H9 (cell line): Measurements from ENCODE around the gene VGLL3. TPM values are rescaled to one million over a fixed set of nuclear protein-coding genes. Genes with fewer than 3 reads are reported as not detected.

Experiments
- DNase-seq: peaks from one replicate; pipeline ENCODE4 v3.0.0-alpha.2; 2017
- H2AFZ ChIP-seq: one replicate; pipeline ENCODE4 v1.6.1; 2013; ENCODE audit warnings: mild to moderate bottlenecking, low read length, control low read depth, moderate library complexity
- H2AK5ac ChIP-seq: 2 replicates; pipeline ENCODE4 v1.6.1; 2013; ENCODE audit warnings: low read length, control low read depth, mixed read lengths; ENCODE audit not compliant: insufficient read length
- H2BK120ac ChIP-seq: one replicate; pipeline ENCODE4 v1.6.1; 2013; ENCODE audit warnings: low read depth, mild to moderate bottlenecking, low read length, control low read depth, inconsistent platforms; ENCODE audit not compliant: poor library complexity, severe bottlenecking
- H2BK12ac ChIP-seq: 2 replicates; pipeline ENCODE4 v1.6.1; 2013; ENCODE audit warnings: low read length, control low read depth, mixed read lengths, low read depth; ENCODE audit not compliant: insufficient read length
- H2BK15ac ChIP-seq: 2 replicates; pipeline ENCODE4 v1.6.1; 2013; ENCODE audit warnings: low read depth, low read length, control low read depth
- H2BK20ac ChIP-seq: one replicate; pipeline ENCODE4 v1.6.1; 2013; ENCODE audit warnings: low read depth, mild to moderate bottlenecking, low read length, control low read depth, inconsistent platforms; ENCODE audit not compliant: poor library complexity, severe bottlenecking
- H2BK5ac ChIP-seq: 2 replicates; pipeline ENCODE4 v1.6.1; 2013; ENCODE audit warnings: low read length, control low read depth, mixed read lengths; ENCODE audit not compliant: insufficient read length
- H3K14ac ChIP-seq: 2 replicates; pipeline ENCODE4 v1.6.1; 2013; ENCODE audit warnings: low read length, control low read depth; ENCODE audit not compliant: insufficient read depth
- H3K18ac ChIP-seq: 2 replicates; pipeline ENCODE4 v1.6.1; 2013; ENCODE audit warnings: low read depth, mild to moderate bottlenecking, mixed read lengths, low read length, control low read depth; ENCODE audit not compliant: insufficient read length
- H3K23ac ChIP-seq: 2 replicates; pipeline ENCODE4 v1.6.1; 2013; ENCODE audit warnings: low read length, control low read depth, mixed read lengths, low read depth; ENCODE audit not compliant: insufficient read length
- H3K23me2 ChIP-seq: 2 replicates; pipeline ENCODE4 v1.6.1; 2013; ENCODE audit warnings: low read depth, mild to moderate bottlenecking, mixed read lengths, low read length, control low read depth; ENCODE audit not compliant: insufficient read length, poor library complexity, severe bottlenecking
- H3K27ac ChIP-seq: 2 replicates; pipeline ENCODE4 v1.5.1; 2013; ENCODE audit warnings: low read length, control low read depth, mixed read lengths, low read depth; ENCODE audit not compliant: insufficient read length
- H3K27me3 ChIP-seq: 2 replicates; pipeline ENCODE4 v1.6.1; 2013; ENCODE audit warnings: low read length, control low read depth, inconsistent platforms; ENCODE audit not compliant: insufficient read depth
- H3K4ac ChIP-seq: 2 replicates; pipeline ENCODE4 v1.6.1; 2013; ENCODE audit warnings: low read depth, mild to moderate bottlenecking, control low read depth, inconsistent platforms, low read length, moderate library complexity
- H3K4me1 ChIP-seq: 2 replicates; pipeline ENCODE4 v1.6.1; 2013; ENCODE audit warnings: low read length, control low read depth, inconsistent platforms; ENCODE audit not compliant: insufficient read depth
- H3K4me2 ChIP-seq: 2 replicates; pipeline ENCODE4 v1.6.1; 2013; ENCODE audit warnings: low read length, control low read depth, mixed read lengths; ENCODE audit not compliant: insufficient read length, insufficient read depth
- H3K56ac ChIP-seq: 2 replicates; pipeline ENCODE4 v1.6.1; 2013; ENCODE audit warnings: low read depth, mild to moderate bottlenecking, mixed read lengths, low read length, control low read depth; ENCODE audit not compliant: insufficient read length
- H3K79me1 ChIP-seq: 2 replicates; pipeline ENCODE4 v1.6.1; 2013; ENCODE audit warnings: low read depth, mild to moderate bottlenecking, moderate library complexity, low read length, control low read depth, inconsistent platforms; ENCODE audit not compliant: insufficient read depth, poor library complexity, severe bottlenecking
- H3K79me2 ChIP-seq: 2 replicates; pipeline ENCODE4 v1.6.1; 2013; ENCODE audit warnings: low read length, control low read depth, inconsistent platforms; ENCODE audit not compliant: insufficient read depth
- H3K9ac ChIP-seq: 2 replicates; pipeline ENCODE4 v1.6.1; 2013; ENCODE audit warnings: low read length, control low read depth, mixed read lengths; ENCODE audit not compliant: insufficient read length; ENCODE audit errors: extremely low read depth
- H3K9me3 ChIP-seq: one replicate; pipeline ENCODE4 v1.6.1; 2013; ENCODE audit warnings: low read depth, low read length, inconsistent platforms; ENCODE audit not compliant: control insufficient read depth
- H3T11ph ChIP-seq: one replicate; pipeline ENCODE4 v1.6.1; 2013; ENCODE audit warnings: mild to moderate bottlenecking, low read length, control low read depth, inconsistent platforms
- H4K20me1 ChIP-seq: one replicate; pipeline ENCODE4 v1.6.1; 2013; ENCODE audit not compliant: control insufficient read depth, insufficient read length, insufficient read depth
- H4K5ac ChIP-seq: 2 replicates; pipeline ENCODE4 v1.6.1; 2013; ENCODE audit warnings: low read depth, mild to moderate bottlenecking, mixed read lengths, low read length, control low read depth; ENCODE audit not compliant: insufficient read length
- H4K8ac ChIP-seq: replicated peaks from 2 replicates; pipeline ENCODE4 v1.6.1; 2013; ENCODE audit warnings: low read length, control low read depth, mixed read lengths, low read depth; ENCODE audit not compliant: insufficient read length
- H4K91ac ChIP-seq: 2 replicates; pipeline ENCODE4 v1.6.1; 2013; ENCODE audit warnings: low read depth, mild to moderate bottlenecking, moderate library complexity, mixed read lengths, low read length, control low read depth; ENCODE audit not compliant: insufficient read length
- H3K27ac Mint-ChIP-seq, 3 experiments: 2 replicates in 2 of 3; 3 replicates in 1 of 3; pipeline ENCODE4 v1.8.0; 2020 to 2021; ENCODE audit warnings: mixed read lengths in 3 of 3, mild to moderate bottlenecking in 1 of 3, moderate library complexity in 1 of 3
- H3K27me3 Mint-ChIP-seq: 2 replicates; pipeline ENCODE4 v1.8.0; 2021; ENCODE audit warnings: low read depth, mild to moderate bottlenecking, moderate library complexity, mixed read lengths
- H3K36me3 Mint-ChIP-seq, 3 experiments: 2 replicates in 2 of 3; 3 replicates in 1 of 3; pipeline ENCODE4 v1.8.0; 2020 to 2021; ENCODE audit warnings: low read depth in 3 of 3, mixed read lengths in 3 of 3; ENCODE audit not compliant: insufficient read depth in 1 of 3
- H3K4me1 Mint-ChIP-seq, 2 experiments: 2 replicates each; pipeline ENCODE4 v1.8.0; 2020; ENCODE audit warnings: mixed read lengths in 2 of 2
- H3K4me3 Mint-ChIP-seq, 2 experiments: 2 replicates in 1 of 2; 3 replicates in 1 of 2; pipeline ENCODE4 v1.8.0; 2020 to 2021; ENCODE audit warnings: mild to moderate bottlenecking in 2 of 2, mixed read lengths in 2 of 2, moderate library complexity in 1 of 2
- H3K9me3 Mint-ChIP-seq, 2 experiments: 2 replicates in 1 of 2; 3 replicates in 1 of 2; pipeline ENCODE4 v1.8.0; 2020; ENCODE audit warnings: mild to moderate bottlenecking in 2 of 2, mixed read lengths in 2 of 2, moderate library complexity in 1 of 2
- WGBS: extraction: QIAGEN DNeasy Blood & Tissue Kit; methylation state at CpG from one replicate; pipeline ENCODE4 v1.1.7; 2013; ENCODE audit warnings: missing lambda C conversion rate, low lambda C conversion rate, mixed read lengths; ENCODE audit not compliant: insufficient read length; ENCODE audit errors: extremely low coverage; 5-methylcytosine and 5-hydroxymethylcytosine counted together
- total RNA-seq: library from RNA; stranded (reverse); gene quantifications from 2 replicates; pipeline ENCODE4 v1.2.1, GENCODE V29; 2021
- TF ChIP-seq, protein P1 (sequence below): fragments of 200-600 bp; sonication (generic); conservative IDR thresholded peaks from 3 replicates; pipeline ENCODE4 v1.8.0; 2021; ENCODE audit warnings: antibody characterized with exemption, mild to moderate bottlenecking

The VGLL3 gene
- total RNA-seq, 1 experiment from 2014 or later = 19.7 TPM

DNA sequence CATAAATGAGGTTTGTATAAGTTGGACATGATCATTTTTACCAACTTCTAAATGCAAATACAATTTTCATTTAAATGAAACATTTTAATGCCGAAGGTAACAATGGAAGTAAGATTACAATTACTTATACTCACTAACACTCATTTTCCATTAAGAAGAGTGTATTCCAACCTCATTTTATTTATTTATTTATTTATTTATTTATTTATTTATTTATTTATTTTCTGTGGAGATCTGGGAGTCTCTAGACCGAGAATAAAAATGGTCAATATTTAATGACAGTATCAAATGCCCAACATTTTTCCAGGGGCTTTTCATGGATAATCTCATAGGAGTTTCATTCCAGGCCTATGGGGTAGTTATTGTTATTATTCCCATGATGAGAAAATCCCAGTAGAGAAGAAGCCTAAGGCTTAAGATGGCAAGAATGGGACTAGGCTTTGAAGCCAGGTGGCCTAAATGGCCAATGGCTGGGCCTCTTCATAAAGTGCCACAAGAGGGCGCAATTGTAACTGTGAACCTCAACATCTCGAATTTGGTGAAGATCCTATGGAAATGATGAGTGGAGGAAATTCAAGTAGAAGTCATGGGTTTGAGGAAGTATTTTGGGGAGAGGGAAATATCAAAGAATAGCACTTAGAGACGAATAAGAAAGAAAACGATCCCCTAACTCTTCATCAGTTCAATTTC lies 21.3 kb downstream of the VGLL3 start:
- TF ChIP-seq, protein P1, sequence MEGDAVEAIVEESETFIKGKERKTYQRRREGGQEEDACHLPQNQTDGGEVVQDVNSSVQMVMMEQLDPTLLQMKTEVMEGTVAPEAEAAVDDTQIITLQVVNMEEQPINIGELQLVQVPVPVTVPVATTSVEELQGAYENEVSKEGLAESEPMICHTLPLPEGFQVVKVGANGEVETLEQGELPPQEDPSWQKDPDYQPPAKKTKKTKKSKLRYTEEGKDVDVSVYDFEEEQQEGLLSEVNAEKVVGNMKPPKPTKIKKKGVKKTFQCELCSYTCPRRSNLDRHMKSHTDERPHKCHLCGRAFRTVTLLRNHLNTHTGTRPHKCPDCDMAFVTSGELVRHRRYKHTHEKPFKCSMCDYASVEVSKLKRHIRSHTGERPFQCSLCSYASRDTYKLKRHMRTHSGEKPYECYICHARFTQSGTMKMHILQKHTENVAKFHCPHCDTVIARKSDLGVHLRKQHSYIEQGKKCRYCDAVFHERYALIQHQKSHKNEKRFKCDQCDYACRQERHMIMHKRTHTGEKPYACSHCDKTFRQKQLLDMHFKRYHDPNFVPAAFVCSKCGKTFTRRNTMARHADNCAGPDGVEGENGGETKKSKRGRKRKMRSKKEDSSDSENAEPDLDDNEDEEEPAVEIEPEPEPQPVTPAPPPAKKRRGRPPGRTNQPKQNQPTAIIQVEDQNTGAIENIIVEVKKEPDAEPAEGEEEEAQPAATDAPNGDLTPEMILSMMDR = peak; percentile 89
- Mint-ChIP-seq H3K4me3 (no peak overlapping the region), H3K36me3 (peaks cover 14 to 25% (median 15%) of the 10 kb centered on the region in 3 experiments), H3K27ac (no peak overlapping the region), H3K4me1 (peaks cover 14 to 19% of the 10 kb centered on the region in 2 experiments), H3K27me3 (no peaks in the 10 kb centered on the region), H3K9me3 (peaks cover 4 to 5% of the 10 kb centered on the region in 2 experiments; a peak in 3 of 5 replicates)
- Histone ChIP-seq H4K20me1 (no peaks in the 10 kb centered on the region), H3K56ac (no peak overlapping the region), H3K23ac (no peak overlapping the region), H3K27ac (no peak overlapping the region), H3K9me3 (no peaks in the 10 kb centered on the region), H2BK5ac (no peak overlapping the region), H3K14ac (no peak overlapping the region), H3K9ac (no peak overlapping the region), H3K18ac (no peak overlapping the region), H2AFZ (no peak overlapping the region), H2BK120ac (no peak overlapping the region), H3K27me3 (no peaks in the 10 kb centered on the region), H2AK5ac (no peak overlapping the region), H3K79me1 (no peaks in the 10 kb centered on the region), H4K5ac (no peak overlapping the region), H2BK12ac (no peak overlapping the region), H3K79me2 (no peaks in the 10 kb centered on the region), H2BK15ac (no peak overlapping the region), H3K4me2 (no peak overlapping the region), H4K8ac (no peak overlapping the region), H2BK20ac (no peak overlapping the region), H4K91ac (no peak overlapping the region), H3K4ac (no peak overlapping the region), H3K4me1 (no peaks in the 10 kb centered on the region), H3T11ph (no peak overlapping the region), H3K23me2 (no peaks in the 10 kb centered on the region)
- no CpG with 5 or more reads among the region's 6 CpGs for WGBS
- DNase-seq = peak; percentile 51
